ENCODE results near the gene GALNT1. TPM values are rescaled to one million over a fixed set of nuclear protein-coding genes. Genes with fewer than 3 reads are reported as not detected.

GALNT1 gene
- total and polyA plus RNA-seq, 10 of the 15 experiments (the other 5 are each of a cell fraction or from before 2014, with no cell fraction given): 8.0 to 53.7 (median 29.9) TPM

GRCh38 chr18:35605686-35606417 lies 24.3 kb downstream of the GALNT1 start:
- RAD21 ChIA-PET (ENCODE audit: unreplicated experiment): no interaction called here
- Histone ChIP-seq H3K9ac (ENCODE audit: control insufficient read depth, insufficient read depth, low read length) (no peak overlapping the region), H3K4me2 (ENCODE audit: control insufficient read depth, insufficient read depth) (no peak overlapping the region), H4K20me1 (ENCODE audit: control insufficient read depth, insufficient read depth) (no peaks in the 10 kb centered on the region), H3K27me3 (replicated peaks in 1 of 2; ENCODE audit: control insufficient read depth in 2 of 2, insufficient read depth in 2 of 2, low read length in 1 of 2) (no peaks in the 10 kb centered on the region), H2AFZ (ENCODE audit: control insufficient read depth, low read depth, low read length) (no peak overlapping the region), H3K79me2 (ENCODE audit: control insufficient read depth, insufficient read depth, low read length) (peaks cover 3% of the 10 kb centered on the region), H3K4me3 (no peak overlapping the region), H3K27ac (ENCODE audit: control insufficient read depth, insufficient read depth) (no peak overlapping the region), H3K4me1 (ENCODE audit: control insufficient read depth, insufficient read depth, low read length) (no peaks in the 10 kb centered on the region), H3K36me3 (ENCODE audit: control insufficient read depth in 2 of 2, insufficient read depth in 2 of 2, low read length in 1 of 2) (no peaks in the 10 kb centered on the region), H3K9me3 (replicated peaks; ENCODE audit: control insufficient read depth, insufficient read depth, low read length) (peaks cover 12% of the 10 kb centered on the region)
- ATAC-seq (no peak), DNase-seq (ENCODE audit: low read depth, low spot score) (no peak), FAIRE-seq (no peak)
- SMC1A ChIA-PET (ENCODE audit: uncharacterized antibody, unreplicated experiment): interaction anchor here (1.0 to 1.6 kb wide), 2 partner anchors 10 to 13 kb away, joined by 6 to 7 read pairs; no protein-coding TSS in a partner anchor
- BruUV-seq (replicated peaks): no TSS peak
- CTCF ChIA-PET: interaction anchor here (0.8 to 1.3 kb wide), 2 partner anchors 11 kb away, joined by 3 read pairs; no protein-coding TSS in a partner anchor
- 96% methylated on average over 3 of the region's 3 CpGs for WGBS (ENCODE audit: insufficient coverage, insufficient replicate concordance, low lambda C conversion rate, missing lambda C conversion rate)
- POLR2A ChIA-PET: interaction anchor here (1.3 kb wide), 1 partner anchor 10 kb away, joined by 4 read pairs; no protein-coding TSS in a partner anchor
- intact Hi-C loops (cut with micrococcal nuclease; ENCODE audit: unreplicated experiment): no loop called here
- in situ Hi-C loops (cut with MboI): no loop called here
- TF ChIP-seq MEF2B (IDR thresholded peaks at IDR 0.05; ENCODE audit: partially characterized antibody, poor library complexity, severe bottlenecking) (no peak), SIN3A (IDR thresholded peaks at IDR 0.05; ENCODE audit: low read depth, low read length) (no peak), ZBTB11 (CRISPR knock-in tag; IDR thresholded peaks at IDR 0.05) (no peak), CEBPB (IDR thresholded peaks at IDR 0.05; ENCODE audit: borderline replicate concordance in 1 of 2, low read depth in 2 of 2, low read length in 2 of 2) (no peak), LARP7 (IDR thresholded peaks at IDR 0.05) (no peak)
- TF ChIP-seq, protein P1, sequence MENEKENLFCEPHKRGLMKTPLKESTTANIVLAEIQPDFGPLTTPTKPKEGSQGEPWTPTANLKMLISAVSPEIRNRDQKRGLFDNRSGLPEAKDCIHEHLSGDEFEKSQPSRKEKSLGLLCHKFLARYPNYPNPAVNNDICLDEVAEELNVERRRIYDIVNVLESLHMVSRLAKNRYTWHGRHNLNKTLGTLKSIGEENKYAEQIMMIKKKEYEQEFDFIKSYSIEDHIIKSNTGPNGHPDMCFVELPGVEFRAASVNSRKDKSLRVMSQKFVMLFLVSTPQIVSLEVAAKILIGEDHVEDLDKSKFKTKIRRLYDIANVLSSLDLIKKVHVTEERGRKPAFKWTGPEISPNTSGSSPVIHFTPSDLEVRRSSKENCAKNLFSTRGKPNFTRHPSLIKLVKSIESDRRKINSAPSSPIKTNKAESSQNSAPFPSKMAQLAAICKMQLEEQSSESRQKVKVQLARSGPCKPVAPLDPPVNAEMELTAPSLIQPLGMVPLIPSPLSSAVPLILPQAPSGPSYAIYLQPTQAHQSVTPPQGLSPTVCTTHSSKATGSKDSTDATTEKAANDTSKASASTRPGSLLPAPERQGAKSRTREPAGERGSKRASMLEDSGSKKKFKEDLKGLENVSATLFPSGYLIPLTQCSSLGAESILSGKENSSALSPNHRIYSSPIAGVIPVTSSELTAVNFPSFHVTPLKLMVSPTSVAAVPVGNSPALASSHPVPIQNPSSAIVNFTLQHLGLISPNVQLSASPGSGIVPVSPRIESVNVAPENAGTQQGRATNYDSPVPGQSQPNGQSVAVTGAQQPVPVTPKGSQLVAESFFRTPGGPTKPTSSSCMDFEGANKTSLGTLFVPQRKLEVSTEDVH (IDR thresholded peaks at IDR 0.05; ENCODE audit: low read depth, partially characterized antibody): no peak
- TF ChIP-seq, protein P2, sequence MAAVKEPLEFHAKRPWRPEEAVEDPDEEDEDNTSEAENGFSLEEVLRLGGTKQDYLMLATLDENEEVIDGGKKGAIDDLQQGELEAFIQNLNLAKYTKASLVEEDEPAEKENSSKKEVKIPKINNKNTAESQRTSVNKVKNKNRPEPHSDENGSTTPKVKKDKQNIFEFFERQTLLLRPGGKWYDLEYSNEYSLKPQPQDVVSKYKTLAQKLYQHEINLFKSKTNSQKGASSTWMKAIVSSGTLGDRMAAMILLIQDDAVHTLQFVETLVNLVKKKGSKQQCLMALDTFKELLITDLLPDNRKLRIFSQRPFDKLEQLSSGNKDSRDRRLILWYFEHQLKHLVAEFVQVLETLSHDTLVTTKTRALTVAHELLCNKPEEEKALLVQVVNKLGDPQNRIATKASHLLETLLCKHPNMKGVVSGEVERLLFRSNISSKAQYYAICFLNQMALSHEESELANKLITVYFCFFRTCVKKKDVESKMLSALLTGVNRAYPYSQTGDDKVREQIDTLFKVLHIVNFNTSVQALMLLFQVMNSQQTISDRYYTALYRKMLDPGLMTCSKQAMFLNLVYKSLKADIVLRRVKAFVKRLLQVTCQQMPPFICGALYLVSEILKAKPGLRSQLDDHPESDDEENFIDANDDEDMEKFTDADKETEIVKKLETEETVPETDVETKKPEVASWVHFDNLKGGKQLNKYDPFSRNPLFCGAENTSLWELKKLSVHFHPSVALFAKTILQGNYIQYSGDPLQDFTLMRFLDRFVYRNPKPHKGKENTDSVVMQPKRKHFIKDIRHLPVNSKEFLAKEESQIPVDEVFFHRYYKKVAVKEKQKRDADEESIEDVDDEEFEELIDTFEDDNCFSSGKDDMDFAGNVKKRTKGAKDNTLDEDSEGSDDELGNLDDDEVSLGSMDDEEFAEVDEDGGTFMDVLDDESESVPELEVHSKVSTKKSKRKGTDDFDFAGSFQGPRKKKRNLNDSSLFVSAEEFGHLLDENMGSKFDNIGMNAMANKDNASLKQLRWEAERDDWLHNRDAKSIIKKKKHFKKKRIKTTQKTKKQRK (IDR thresholded peaks at IDR 0.05; ENCODE audit: low read depth, low read length): no peak
